ENCODE measurements around the gene SORBS1.
A peak's percentile ranks its signal among the peaks of the same experiment; 100 is the strongest.

Gene SORBS1

DNA sequence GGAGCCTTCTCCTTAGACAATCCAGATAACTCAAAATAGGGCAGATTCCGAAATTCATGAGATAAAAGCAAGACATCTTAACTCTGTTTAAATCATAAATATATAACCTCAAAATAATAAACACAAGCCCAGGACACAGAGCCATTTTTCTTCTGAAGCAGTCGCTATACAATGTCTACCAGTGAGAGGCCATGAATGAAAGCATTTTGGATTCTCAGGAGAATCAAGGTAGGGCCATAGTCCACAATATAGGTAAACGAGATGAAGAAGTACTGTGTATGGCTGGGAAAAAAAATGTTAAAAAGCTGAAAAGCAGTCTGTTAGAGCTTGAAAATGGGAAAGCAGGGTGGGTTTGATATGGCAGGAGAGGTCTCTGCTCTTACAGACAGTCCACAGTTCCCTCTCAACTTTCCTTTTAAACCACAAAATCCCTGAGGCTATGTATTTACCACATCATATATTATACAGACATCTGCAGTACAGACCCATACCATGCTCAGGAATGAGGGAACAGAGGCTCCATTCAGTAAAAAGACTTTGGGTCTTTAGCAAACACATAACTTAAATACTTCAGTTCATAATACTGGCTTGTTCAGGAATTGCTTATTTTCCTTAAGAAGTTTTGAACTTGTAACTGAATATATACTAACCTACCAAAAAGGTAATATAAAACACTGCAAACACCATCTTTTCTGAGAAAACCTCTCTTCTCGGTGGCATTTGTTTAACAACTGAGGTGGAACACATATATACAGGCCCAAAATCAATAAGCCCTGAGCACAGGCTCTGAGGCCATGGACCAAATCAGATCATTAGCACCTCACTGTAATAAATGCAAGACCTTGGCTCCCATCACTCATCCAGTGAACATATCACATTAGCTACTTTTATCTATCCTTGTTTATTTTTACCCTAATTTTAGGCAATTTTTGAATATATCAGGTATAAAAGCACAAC, 109.3 kb downstream of the SORBS1 start:
- Histone ChIP-seq H3K9me3 (ENCODE audit: insufficient read depth, low read depth, low read length) (no peaks in the 10 kb centered on the region), H3K4ac (ENCODE audit: low read depth, low read length) (no peak overlapping the region), H4K12ac (ENCODE audit: low read depth, low read length) (no peak overlapping the region), H3K79me1 (ENCODE audit: low read length) (peaks cover 13% of the 10 kb centered on the region), H2AK5ac (ENCODE audit: low read length) (no peak overlapping the region), H3K9ac (ENCODE audit: low read length) (no peak overlapping the region), H3K4me1 (ENCODE audit: control insufficient read depth in 1 of 2, insufficient read depth in 2 of 2, low read length in 2 of 2) (peaks cover 4 to 5% of the 10 kb centered on the region in 2 experiments), H2BK5ac (ENCODE audit: low read depth, low read length, poor library complexity) (peak overlapping the region; percentile 45), H3K27me3 (ENCODE audit: insufficient read depth, low read length) (no peaks in the 10 kb centered on the region), H3K14ac (ENCODE audit: low read length) (no peak overlapping the region), H2BK120ac (ENCODE audit: insufficient read depth, low read length, poor library complexity) (peak overlapping the region; percentile 88), H3K27ac (ENCODE audit: low read depth, low read length) (peak overlapping the region; percentile 89), H2BK12ac (ENCODE audit: low read length) (no peak overlapping the region), H4K8ac (ENCODE audit: low read depth, low read length) (no peak overlapping the region), H3K18ac (ENCODE audit: low read length) (no peak overlapping the region), H2AFZ (ENCODE audit: insufficient read depth, low read length, poor library complexity) (no peak overlapping the region), H3K79me2 (ENCODE audit: control insufficient read depth, insufficient read depth, low read length, poor library complexity) (no peaks in the 10 kb centered on the region), H4K91ac (ENCODE audit: low read depth, low read length) (peak overlapping the region; percentile 75), H3K4me2 (ENCODE audit: low read length) (peak overlapping the region; percentile 25), H3K36me3 (ENCODE audit: control insufficient read depth in 1 of 2, insufficient read depth in 2 of 2, low read length in 2 of 2) (no peaks in the 10 kb centered on the region), H3K23ac (ENCODE audit: low read length) (no peak overlapping the region), H3K4me3 (ENCODE audit: low read depth, low read length) (no peak overlapping the region)
- peak in 1 of 2 donors; percentile 24 for DNase-seq
- no CpG with 5 or more reads among the region's 4 CpGs for WGBS (ENCODE audit: extremely low coverage, insufficient coverage, insufficient read length)

- no peak overlapping the region for H4K12ac ChIP-seq (ENCODE audit: low read depth, low read length)
- H2AFZ ChIP-seq (ENCODE audit: insufficient read depth, low read length, poor library complexity), result no peak overlapping the region
- no peaks in the 10 kb centered on the region for H3K9me3 ChIP-seq (ENCODE audit: insufficient read depth, low read depth, low read length)
- H3K27ac ChIP-seq (ENCODE audit: low read depth, low read length), result peak overlapping the region; percentile 89
- H3K18ac ChIP-seq (ENCODE audit: low read length), result no peak overlapping the region
- H4K91ac ChIP-seq (ENCODE audit: low read depth, low read length), result peak overlapping the region; percentile 46
- peak overlapping the region; percentile 88 for H2BK120ac ChIP-seq (ENCODE audit: insufficient read depth, low read length, poor library complexity)
- peak overlapping the region; percentile 89 for H2BK5ac ChIP-seq (ENCODE audit: low read depth, low read length, poor library complexity)
- no peak overlapping the region for H2AK5ac ChIP-seq (ENCODE audit: low read length)
- H3K79me2 ChIP-seq (ENCODE audit: control insufficient read depth, insufficient read depth, low read length, poor library complexity), result no peaks in the 10 kb centered on the region
- no peak overlapping the region for H3K23ac ChIP-seq (ENCODE audit: low read length)
- H3K4me3 ChIP-seq (ENCODE audit: low read depth, low read length), result no peak overlapping the region
- no CpG with 5 or more reads among the region's 5 CpGs for WGBS (ENCODE audit: extremely low coverage, insufficient coverage, insufficient read length)
- H3K79me1 ChIP-seq (ENCODE audit: low read length), result peaks cover 13% of the 10 kb centered on the region
- DNase-seq, result no peak
- no peaks in the 10 kb centered on the region for H3K27me3 ChIP-seq (ENCODE audit: insufficient read depth, low read length)
- peak overlapping the region; percentile 63 for H2BK12ac ChIP-seq (ENCODE audit: low read length)
- peaks cover 4 to 5% of the 10 kb centered on the region in 2 experiments for H3K4me1 ChIP-seq (ENCODE audit: control insufficient read depth in 1 of 2, insufficient read depth in 2 of 2, low read length in 2 of 2)
- peak overlapping the region; percentile 72 for H3K14ac ChIP-seq (ENCODE audit: low read length)
- no peak overlapping the region for H3K4ac ChIP-seq (ENCODE audit: low read depth, low read length)
- H3K4me2 ChIP-seq (ENCODE audit: low read length), result no peak overlapping the region
- H4K8ac ChIP-seq (ENCODE audit: low read depth, low read length), result no peak overlapping the region
- no peak overlapping the region for H3K9ac ChIP-seq (ENCODE audit: low read length)
- H3K36me3 ChIP-seq (ENCODE audit: control insufficient read depth in 1 of 2, insufficient read depth in 2 of 2, low read length in 2 of 2), result no peaks in the 10 kb centered on the region
Observed at GRCh38 chr10:95451150-95451549, 110.0 kb downstream of the SORBS1 start.

DNA sequence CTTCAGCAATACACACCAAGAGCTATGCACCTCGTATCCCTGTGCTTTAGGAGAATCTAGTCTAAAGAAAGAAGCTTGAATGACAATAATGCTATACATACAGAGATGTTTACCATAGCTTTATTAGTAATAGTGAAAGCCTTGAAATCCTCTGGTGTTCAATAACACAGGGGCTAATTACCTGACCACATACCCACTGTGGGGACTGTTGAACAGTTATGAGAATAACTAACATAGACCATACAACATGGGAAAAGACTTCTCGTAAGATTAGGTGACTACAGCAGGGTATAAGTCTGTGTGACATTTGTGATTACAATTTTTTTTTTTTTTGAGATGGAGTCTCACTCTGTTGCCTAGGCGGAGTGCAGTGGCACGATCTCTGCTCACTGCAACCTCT, 111.0 kb downstream of the SORBS1 start:
- no CpG with 5 or more reads among the region's 4 CpGs for WGBS (ENCODE audit: extremely low coverage, insufficient coverage, insufficient read length)
- no peaks in the 10 kb centered on the region for H3K36me3 ChIP-seq (ENCODE audit: control insufficient read depth in 1 of 2, insufficient read depth in 2 of 2, low read length in 2 of 2)
- no peak overlapping the region for H2BK5ac ChIP-seq (ENCODE audit: low read depth, low read length, poor library complexity)
- no peak overlapping the region for H3K9ac ChIP-seq (ENCODE audit: low read length)
- H3K4me2 ChIP-seq (ENCODE audit: low read length), result no peak overlapping the region
- no peaks in the 10 kb centered on the region for H3K79me2 ChIP-seq (ENCODE audit: control insufficient read depth, insufficient read depth, low read length, poor library complexity)
- H4K12ac ChIP-seq (ENCODE audit: low read depth, low read length), result no peak overlapping the region
- no peak overlapping the region for H3K18ac ChIP-seq (ENCODE audit: low read length)
- H3K79me1 ChIP-seq (ENCODE audit: low read length), result peaks cover 13% of the 10 kb centered on the region
- H4K8ac ChIP-seq (ENCODE audit: low read depth, low read length), result no peak overlapping the region
- no peak overlapping the region for H3K4me3 ChIP-seq (ENCODE audit: low read depth, low read length)
- no peak overlapping the region for H3K4ac ChIP-seq (ENCODE audit: low read depth, low read length)
- no peak overlapping the region for H3K27ac ChIP-seq (ENCODE audit: low read depth, low read length)
- H3K14ac ChIP-seq (ENCODE audit: low read length), result peak overlapping the region; percentile 57
- no peak overlapping the region for H4K91ac ChIP-seq (ENCODE audit: low read depth, low read length)
- no peak overlapping the region for H3K23ac ChIP-seq (ENCODE audit: low read length)
- H2BK120ac ChIP-seq (ENCODE audit: insufficient read depth, low read length, poor library complexity), result no peak overlapping the region
- no peak overlapping the region for H2AK5ac ChIP-seq (ENCODE audit: low read length)
- DNase-seq, result no peak
- H3K27me3 ChIP-seq (ENCODE audit: insufficient read depth, low read length), result no peaks in the 10 kb centered on the region
- no peaks in the 10 kb centered on the region for H3K9me3 ChIP-seq (ENCODE audit: insufficient read depth, low read depth, low read length)
- H2AFZ ChIP-seq (ENCODE audit: insufficient read depth, low read length, poor library complexity), result no peak overlapping the region
- peaks cover 6 to 9% of the 10 kb centered on the region in 2 experiments for H3K4me1 ChIP-seq (ENCODE audit: control insufficient read depth in 1 of 2, insufficient read depth in 2 of 2, low read length in 2 of 2)
- peak overlapping the region; percentile 53 for H2BK12ac ChIP-seq (ENCODE audit: low read length)

DNA sequence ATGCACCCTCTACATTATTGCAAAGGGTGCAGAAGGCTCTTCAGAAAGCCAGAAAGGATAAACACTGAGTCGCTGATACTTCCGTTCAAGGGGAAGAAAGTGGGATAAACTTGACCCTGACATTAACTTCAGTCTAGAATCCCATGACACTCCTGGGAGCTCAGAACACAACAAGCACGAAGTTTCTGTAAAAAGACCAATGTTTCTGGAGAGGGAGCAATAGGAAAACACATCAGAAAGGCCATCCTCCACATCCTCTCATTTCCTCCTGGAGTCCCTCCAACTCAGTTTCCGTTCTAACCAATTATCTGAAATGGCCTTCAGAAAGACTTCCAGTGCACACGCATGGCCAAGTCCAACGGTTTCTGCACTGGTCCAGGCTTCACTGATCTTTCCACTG, 113.5 kb downstream of the SORBS1 start:
- Histone ChIP-seq H3K14ac (ENCODE audit: low read length) (no peak overlapping the region), H2BK12ac (ENCODE audit: low read length) (no peak overlapping the region), H4K8ac (ENCODE audit: low read depth, low read length) (no peak overlapping the region), H3K4me2 (ENCODE audit: low read length) (no peak overlapping the region), H3K4ac (ENCODE audit: low read depth, low read length) (no peak overlapping the region), H2BK120ac (ENCODE audit: insufficient read depth, low read length, poor library complexity) (no peak overlapping the region), H2BK5ac (ENCODE audit: low read depth, low read length, poor library complexity) (no peak overlapping the region), H3K79me2 (ENCODE audit: control insufficient read depth, insufficient read depth, low read length, poor library complexity) (no peaks in the 10 kb centered on the region), H3K18ac (ENCODE audit: low read length) (no peak overlapping the region), H3K23ac (ENCODE audit: low read length) (no peak overlapping the region), H3K27ac (ENCODE audit: low read depth, low read length) (no peak overlapping the region), H2AK5ac (ENCODE audit: low read length) (no peak overlapping the region), H4K12ac (ENCODE audit: low read depth, low read length) (no peak overlapping the region), H3K79me1 (ENCODE audit: low read length) (peaks cover 9% of the 10 kb centered on the region), H3K36me3 (ENCODE audit: control insufficient read depth in 1 of 2, insufficient read depth in 2 of 2, low read length in 2 of 2) (no peaks in the 10 kb centered on the region), H4K91ac (ENCODE audit: low read depth, low read length) (no peak overlapping the region), H3K4me1 (ENCODE audit: control insufficient read depth in 1 of 2, insufficient read depth in 2 of 2, low read length in 2 of 2) (peaks cover 6 to 10% of the 10 kb centered on the region in 2 experiments), H3K9me3 (ENCODE audit: insufficient read depth, low read depth, low read length) (no peaks in the 10 kb centered on the region), H2AFZ (ENCODE audit: insufficient read depth, low read length, poor library complexity) (no peak overlapping the region), H3K9ac (ENCODE audit: low read length) (no peak overlapping the region), H3K27me3 (ENCODE audit: insufficient read depth, low read length) (no peaks in the 10 kb centered on the region), H3K4me3 (ENCODE audit: low read depth, low read length) (no peak overlapping the region)
- DNase-seq, result no peak
- WGBS (ENCODE audit: extremely low coverage, insufficient coverage, insufficient read length), result no CpG with 5 or more reads among the region's 6 CpGs

Measured in trophoblast cell (in vitro differentiated cells and primary cell).